Peyer's patch (tissue), 4 donors: ENCODE results near the gene PGK1. TPM values are rescaled to one million over a fixed set of nuclear protein-coding genes. Genes with fewer than 3 reads are reported as not detected.
"Not testable (repeated sequence)": the region's sequence is repeated elsewhere in the genome, so short reads cannot be mapped to it uniquely, and the experiment has no call there.

Source experiments
- DNase-seq, 3 donors: peaks; one replicate each; pipeline ENCODE4 v3.0.0-alpha.2; 2017 to 2019
- H3K27ac ChIP-seq, 4 donors: fragments of 200-600 bp; sonication (generic); one replicate each; pipeline ENCODE4 v1.5.1; 2016 to 2019
- H3K27me3 ChIP-seq, 2 donors: fragments of 200-600 bp; sonication (generic); one replicate each; pipeline ENCODE4 v1.5.1; 2019
- H3K36me3 ChIP-seq, 3 donors: fragments of 200-600 bp; sonication (generic); one replicate each; pipeline ENCODE4 v1.5.1; 2016 to 2019
- H3K4me1 ChIP-seq, 4 donors: fragments of 200-600 bp; sonication (generic); one replicate each; pipeline ENCODE4 v1.5.1; 2016 to 2019
- H3K4me3 ChIP-seq, 4 donors: fragments of 200-600 bp; sonication (generic); 1 replicate in 3 of 4; 2 replicates in 1 of 4; pipeline ENCODE4 v1.5.1; 2016 to 2019; ENCODE audit warnings: mild to moderate bottlenecking in 1 of 4
- H3K9me3 ChIP-seq, 4 donors: fragments of 200-600 bp; sonication (generic); one replicate each; pipeline ENCODE4 v1.5.1; 2016 to 2019; ENCODE audit warnings: mild to moderate bottlenecking in 1 of 4
- CTCF ChIP-seq, 6 experiments: fragments of 450-650 bp in 4 of 6; fragments of 200-600 bp in 2 of 6; sonication (generic) in 1 of 6; IDR thresholded peaks; one replicate each; pipeline ENCODE4 v1.5.1; 2017 to 2019; ENCODE audit warnings: antibody characterized with exemption in 6 of 6, mild to moderate bottlenecking in 3 of 6, moderate library complexity in 1 of 6
- POLR2A ChIP-seq, 2 donors: fragments of 450-650 bp; IDR thresholded peaks; one replicate each; pipeline ENCODE4 v1.5.1; 2017; ENCODE audit warnings: antibody characterized with exemption in 2 of 2, mild to moderate bottlenecking in 2 of 2, moderate library complexity in 2 of 2
- total RNA-seq, 4 donors: library from RNA; depleted of rRNA; stranded (reverse); fragments of >200 nt; gene quantifications; one replicate each; pipeline ENCODE4 v1.1.0, GENCODE V29; 2016

Gene PGK1
- total RNA-seq, 4 donors from 2014 or later: 120 to 260 (median 215) TPM

DNA sequence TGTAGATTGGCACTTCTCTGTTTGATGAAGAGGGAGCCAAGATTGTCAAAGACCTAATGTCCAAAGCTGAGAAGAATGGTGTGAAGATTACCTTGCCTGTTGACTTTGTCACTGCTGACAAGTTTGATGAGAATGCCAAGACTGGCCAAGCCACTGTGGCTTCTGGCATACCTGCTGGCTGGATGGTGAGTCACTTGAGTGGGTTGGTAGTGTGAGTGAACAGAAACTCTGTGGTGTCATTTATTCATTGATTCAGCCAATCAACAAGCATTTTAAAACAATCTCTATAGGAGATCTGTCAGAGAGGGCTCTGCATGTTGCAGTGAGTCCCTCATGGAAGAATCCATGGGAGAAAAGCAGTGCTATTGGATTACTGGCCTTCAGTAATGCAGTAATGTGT lies 19.1 kb downstream of the PGK1 start:
- Histone ChIP-seq H3K36me3 (peaks cover 0 to 80% (median 0%) of the 10 kb centered on the region in 3 donors), H3K4me1 (no peaks in the 10 kb centered on the region), H3K4me3 (no peak overlapping the region), H3K27ac (no peak overlapping the region), H3K9me3 (no peaks in the 10 kb centered on the region), H3K27me3 (no peaks in the 10 kb centered on the region)
- DNase-seq: no peak
- TF ChIP-seq CTCF (IDR thresholded peaks at IDR 0.05): no peak
- no peak for TF ChIP-seq POLR2A (IDR thresholded peaks at IDR 0.05)

DNA sequence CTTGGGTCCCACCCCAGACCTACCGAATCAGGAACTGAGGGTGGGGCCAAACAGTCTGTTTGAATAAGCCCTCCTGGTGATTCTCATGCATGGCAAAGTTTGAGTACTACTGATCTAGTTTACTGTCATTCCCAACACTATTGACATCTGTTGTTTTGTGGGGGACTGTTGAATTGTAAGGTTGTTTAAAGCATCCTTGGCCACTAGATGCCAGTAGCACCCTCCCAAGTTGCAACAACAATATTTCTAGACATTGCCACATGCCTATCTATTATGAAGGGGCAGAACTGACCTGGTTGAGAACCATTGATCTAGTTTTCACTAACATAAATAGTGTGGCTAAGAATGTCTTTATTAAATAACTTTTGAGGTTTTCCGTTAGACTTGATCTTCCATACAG lies 20.3 kb downstream of the PGK1 start:
- H3K27me3 ChIP-seq: no peaks in the 10 kb centered on the region
- H3K9me3 ChIP-seq: no peaks in the 10 kb centered on the region
- no peaks in the 10 kb centered on the region for H3K4me1 ChIP-seq
- TF ChIP-seq CTCF (IDR thresholded peaks at IDR 0.05) (no peak), POLR2A (IDR thresholded peaks at IDR 0.05) (no peak)
- peaks cover 0 to 69% (median 0%) of the 10 kb centered on the region in 3 donors for H3K36me3 ChIP-seq
- H3K4me3 ChIP-seq: no peak overlapping the region
- DNase-seq: no peak
- no peak overlapping the region for H3K27ac ChIP-seq

- no peaks in the 10 kb centered on the region for H3K4me1 ChIP-seq
- H3K36me3 ChIP-seq: peaks cover 0 to 61% (median 0%) of the 10 kb centered on the region in 3 donors
- no peaks in the 10 kb centered on the region for H3K9me3 ChIP-seq
- H3K4me3 ChIP-seq: no peak overlapping the region
- no peak for TF ChIP-seq POLR2A (IDR thresholded peaks at IDR 0.05)
- TF ChIP-seq CTCF (IDR thresholded peaks at IDR 0.05): no peak
- no peaks in the 10 kb centered on the region for H3K27me3 ChIP-seq
- H3K27ac ChIP-seq: no peak overlapping the region
- no peak for DNase-seq
These were observed 21.1 kb downstream of the PGK1 start for GRCh38 chrX:78125148-78125547.

- not testable (repeated sequence) for H3K4me1 ChIP-seq, DNase-seq, H3K4me3 ChIP-seq, H3K9me3 ChIP-seq, H3K27ac ChIP-seq, H3K27me3 ChIP-seq
- H3K36me3 ChIP-seq: peaks cover 0 to 55% (median 0%) of the 10 kb centered on the region in 3 donors
These were observed 21.7 kb downstream of the PGK1 start for GRCh38 chrX:78125781-78126180.

GRCh38 chrX:78129714-78130113 lies 25.7 kb downstream of the PGK1 start:
- H3K4me3 ChIP-seq: no peak overlapping the region
- no peak overlapping the region for H3K27ac ChIP-seq
- H3K4me1 ChIP-seq: no peaks in the 10 kb centered on the region
- TF ChIP-seq POLR2A (IDR thresholded peaks at IDR 0.05) (no peak), CTCF (IDR thresholded peaks at IDR 0.05) (no peak)
- peaks cover 0 to 30% (median 0%) of the 10 kb centered on the region in 3 donors for H3K36me3 ChIP-seq
- H3K9me3 ChIP-seq: no peaks in the 10 kb centered on the region
- no peaks in the 10 kb centered on the region for H3K27me3 ChIP-seq
- no peak for DNase-seq

DNA sequence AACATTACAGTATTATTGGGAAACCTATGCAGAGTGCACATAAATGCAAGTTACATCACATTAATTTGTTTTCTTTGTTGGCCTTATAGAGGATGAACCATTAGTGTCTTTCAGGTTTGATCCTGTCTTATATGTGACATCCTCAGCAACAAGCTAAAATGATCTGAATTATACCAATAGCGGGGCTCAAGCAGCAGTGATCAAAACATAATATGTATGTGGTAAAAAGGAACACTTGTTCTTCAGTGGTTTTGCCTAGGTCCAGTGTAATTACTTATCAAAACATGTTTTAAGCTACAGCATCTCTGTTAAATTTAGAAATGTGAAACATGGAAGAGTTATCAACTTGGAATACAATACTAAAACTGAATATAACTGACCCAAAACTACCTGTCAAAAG lies 26.3 kb downstream of the PGK1 start:
- Histone ChIP-seq H3K4me3 (no peak overlapping the region), H3K27ac (no peak overlapping the region), H3K4me1 (no peaks in the 10 kb centered on the region), H3K36me3 (peaks cover 0 to 23% (median 0%) of the 10 kb centered on the region in 3 donors), H3K9me3 (no peaks in the 10 kb centered on the region), H3K27me3 (no peaks in the 10 kb centered on the region)
- DNase-seq: no peak
- TF ChIP-seq POLR2A (IDR thresholded peaks at IDR 0.05): no peak
- TF ChIP-seq CTCF (IDR thresholded peaks at IDR 0.05): no peak
